Activated naive CD8-positive, alpha-beta T cell treated with anti-CD3 and anti-CD28 coated beads, Interleukin-2, amount 10 ng/mL, durations not matched to agents 7 days and 5 days (primary cell): ENCODE data around the gene CEP83. TPM values are rescaled to one million over a fixed set of nuclear protein-coding genes. Genes with fewer than 3 reads are reported as not detected.
"Not testable (repeated sequence)": the region's sequence is repeated elsewhere in the genome, so short reads cannot be mapped to it uniquely, and the experiment has no call there.

Source experiments
- ATAC-seq: fragments of 150-1000 bp; cut with Tn5 transposase; one replicate; pipeline ENCODE4 v1.10.0; 2021; ENCODE audit warnings: low read depth, moderate library complexity
- POLR2A ChIA-PET: fragments of 350-600 bp; sonication (Branson Sonifier 250); formaldehyde crosslinking; loops from one replicate; lab custom pipeline; 2021; ENCODE audit warnings: antibody characterized with exemption; lab: Charles Lee
- DNase-seq: peaks from one replicate; pipeline ENCODE4 v3.0.0; 2021
- H3K27ac Mint-ChIP-seq: one replicate; pipeline ENCODE4 v1.8.0; 2022; ENCODE audit warnings: mild to moderate bottlenecking, mixed read lengths
- H3K27me3 Mint-ChIP-seq: one replicate; pipeline ENCODE4 v1.8.0; 2022; ENCODE audit warnings: mild to moderate bottlenecking, moderate library complexity, mixed read lengths
- H3K36me3 Mint-ChIP-seq: one replicate; pipeline ENCODE4 v1.8.0; 2021; ENCODE audit warnings: mild to moderate bottlenecking, mixed read lengths
- H3K4me1 Mint-ChIP-seq: one replicate; pipeline ENCODE4 v1.8.0; 2021; ENCODE audit warnings: mixed read lengths
- H3K4me3 Mint-ChIP-seq: one replicate; pipeline ENCODE4 v1.8.0; 2022; ENCODE audit warnings: mild to moderate bottlenecking, moderate library complexity, mixed read lengths
- H3K9me3 Mint-ChIP-seq: one replicate; pipeline ENCODE4 v1.8.0; 2021; ENCODE audit warnings: mixed read lengths
- total RNA-seq, 2 experiments: library from RNA; stranded (reverse); gene quantifications; one replicate each; pipeline ENCODE4 v1.2.3, GENCODE V29; 2021

Gene CEP83
- total RNA-seq, 2 experiments from 2014 or later, result 13.2 to 19.1 TPM

GRCh38 chr12:94427501-94428381, 31.9 kb downstream of the CEP83 start:
- Mint-ChIP-seq H3K4me1 (peaks cover 5% of the 10 kb centered on the region), H3K36me3 (peaks cover 57% of the 10 kb centered on the region), H3K27ac (no peak overlapping the region), H3K9me3 (peaks cover 29% of the 10 kb centered on the region), H3K27me3 (no peaks in the 10 kb centered on the region), H3K4me3 (no peak overlapping the region)
- POLR2A ChIA-PET, result interaction anchor here (0.6 kb wide), 1 partner anchor 214 kb away, joined by 3 read pairs; no protein-coding TSS in a partner anchor
- no peak for ATAC-seq
- no peak for DNase-seq

GRCh38 chr12:94426049-94426448, 33.6 kb downstream of the CEP83 start:
- H3K36me3 Mint-ChIP-seq, result peaks cover 57% of the 10 kb centered on the region
- peaks cover 2% of the 10 kb centered on the region for H3K4me1 Mint-ChIP-seq
- peaks cover 31% of the 10 kb centered on the region for H3K9me3 Mint-ChIP-seq
- POLR2A ChIA-PET, result no interaction called here
- DNase-seq, result no peak
- no peaks in the 10 kb centered on the region for H3K27me3 Mint-ChIP-seq
- no peak for ATAC-seq
- no peak overlapping the region for H3K27ac Mint-ChIP-seq
- H3K4me3 Mint-ChIP-seq, result no peak overlapping the region

GRCh38 chr12:94424830-94425229, 34.8 kb downstream of the CEP83 start:
- H3K36me3 Mint-ChIP-seq, result peaks cover 47% of the 10 kb centered on the region
- H3K27me3 Mint-ChIP-seq, POLR2A ChIA-PET: not testable (repeated sequence)

GRCh38 chr12:94421868-94422740, 37.6 kb downstream of the CEP83 start:
- Mint-ChIP-seq H3K27me3 (no peaks in the 10 kb centered on the region), H3K4me3 (no peak overlapping the region), H3K36me3 (peaks cover 47% of the 10 kb centered on the region), H3K9me3 (peaks cover 28% of the 10 kb centered on the region), H3K4me1 (no peaks in the 10 kb centered on the region), H3K27ac (no peak overlapping the region)
- DNase-seq (no peak), ATAC-seq (no peak)
- POLR2A ChIA-PET, result no interaction called here

More at GRCh38 chr12:94424830-94425229, 34.8 kb downstream of the CEP83 start:
- not testable (repeated sequence) for ATAC-seq, H3K27ac Mint-ChIP-seq, DNase-seq, H3K4me1 Mint-ChIP-seq
- H3K9me3 Mint-ChIP-seq, result peaks cover 25% of the 10 kb centered on the region
- peak overlapping the region; percentile 25 for H3K4me3 Mint-ChIP-seq

- Mint-ChIP-seq H3K9me3 (peaks cover 17% of the 10 kb centered on the region), H3K27ac (no peak overlapping the region), H3K27me3 (peaks cover 2% of the 10 kb centered on the region), H3K4me3 (no peak overlapping the region), H3K36me3 (peaks cover 29% of the 10 kb centered on the region), H3K4me1 (no peaks in the 10 kb centered on the region)
- no peak for DNase-seq
- POLR2A ChIA-PET, result no interaction called here
- no peak for ATAC-seq
Observed at GRCh38 chr12:94418517-94418916, 41.1 kb downstream of the CEP83 start.

- Mint-ChIP-seq H3K36me3 (peaks cover 21% of the 10 kb centered on the region), H3K9me3 (peaks cover 5% of the 10 kb centered on the region), H3K27ac (no peak overlapping the region), H3K27me3 (peaks cover 2% of the 10 kb centered on the region), H3K4me3 (no peak overlapping the region), H3K4me1 (no peaks in the 10 kb centered on the region)
- DNase-seq (no peak), ATAC-seq (no peak)
- POLR2A ChIA-PET, result no interaction called here
Observed at GRCh38 chr12:94416613-94417012, 43.1 kb downstream of the CEP83 start.

- peaks cover 20% of the 10 kb centered on the region for H3K36me3 Mint-ChIP-seq
- H3K4me3 Mint-ChIP-seq, result no peak overlapping the region
- DNase-seq (no peak), ATAC-seq (no peak)
- peaks cover 3% of the 10 kb centered on the region for H3K9me3 Mint-ChIP-seq
- POLR2A ChIA-PET, result no interaction called here
- H3K27ac Mint-ChIP-seq, result no peak overlapping the region
- peaks cover 2% of the 10 kb centered on the region for H3K27me3 Mint-ChIP-seq
- H3K4me1 Mint-ChIP-seq, result no peaks in the 10 kb centered on the region
Observed at GRCh38 chr12:94415066-94415465, 44.6 kb downstream of the CEP83 start.

- peaks cover 10% of the 10 kb centered on the region for H3K4me1 Mint-ChIP-seq
- no peak for ATAC-seq
- H3K4me3 Mint-ChIP-seq, result peak overlapping the region; percentile 27
- POLR2A ChIA-PET, result no interaction called here
- peaks cover 4% of the 10 kb centered on the region for H3K9me3 Mint-ChIP-seq
- peaks cover 15% of the 10 kb centered on the region for H3K36me3 Mint-ChIP-seq
- H3K27ac Mint-ChIP-seq, result no peak overlapping the region
- no peaks in the 10 kb centered on the region for H3K27me3 Mint-ChIP-seq
- no peak for DNase-seq
Observed at GRCh38 chr12:94405413-94406116, 54.1 kb downstream of the CEP83 start.

GRCh38 chr12:94404854-94405253, 54.8 kb downstream of the CEP83 start:
- DNase-seq (no peak), ATAC-seq (no peak)
- no peaks in the 10 kb centered on the region for H3K27me3 Mint-ChIP-seq
- no peak overlapping the region for H3K27ac Mint-ChIP-seq
- POLR2A ChIA-PET, result no interaction called here
- H3K36me3 Mint-ChIP-seq, result peaks cover 21% of the 10 kb centered on the region
- peak overlapping the region; percentile 36 for H3K4me3 Mint-ChIP-seq
- peaks cover 5% of the 10 kb centered on the region for H3K9me3 Mint-ChIP-seq
- peaks cover 10% of the 10 kb centered on the region for H3K4me1 Mint-ChIP-seq

- H3K4me1 Mint-ChIP-seq, result peaks cover 10% of the 10 kb centered on the region
Observed at GRCh38 chr12:94401326-94401725, 58.3 kb downstream of the CEP83 start.

GRCh38 chr12:94398685-94399084, 61.0 kb downstream of the CEP83 start:
- peaks cover 52% of the 10 kb centered on the region for H3K36me3 Mint-ChIP-seq
- H3K27ac Mint-ChIP-seq, POLR2A ChIA-PET, H3K4me1 Mint-ChIP-seq, ATAC-seq, H3K27me3 Mint-ChIP-seq, H3K4me3 Mint-ChIP-seq, DNase-seq: not testable (repeated sequence)
- H3K9me3 Mint-ChIP-seq, result peaks cover 22% of the 10 kb centered on the region

More at GRCh38 chr12:94401326-94401725, 58.3 kb downstream of the CEP83 start:
- Mint-ChIP-seq H3K9me3 (peaks cover 20% of the 10 kb centered on the region), H3K27me3 (no peaks in the 10 kb centered on the region), H3K36me3 (peaks cover 43% of the 10 kb centered on the region), H3K4me3 (no peak overlapping the region), H3K27ac (no peak overlapping the region)
- no peak for ATAC-seq
- POLR2A ChIA-PET, result no interaction called here
- no peak for DNase-seq

GRCh38 chr12:94397401-94397800, 62.3 kb downstream of the CEP83 start:
- Mint-ChIP-seq H3K36me3 (peaks cover 51% of the 10 kb centered on the region), H3K4me3 (no peak overlapping the region), H3K27ac (no peak overlapping the region), H3K4me1 (no peaks in the 10 kb centered on the region), H3K9me3 (peaks cover 23% of the 10 kb centered on the region), H3K27me3 (no peaks in the 10 kb centered on the region)
- DNase-seq, result no peak
- POLR2A ChIA-PET, result no interaction called here
- no peak for ATAC-seq

- POLR2A ChIA-PET, DNase-seq, H3K27ac Mint-ChIP-seq, ATAC-seq, H3K4me1 Mint-ChIP-seq, H3K4me3 Mint-ChIP-seq, H3K27me3 Mint-ChIP-seq: not testable (repeated sequence)
- Mint-ChIP-seq H3K9me3 (peaks cover 30% of the 10 kb centered on the region), H3K36me3 (peaks cover 52% of the 10 kb centered on the region)
Observed at GRCh38 chr12:94396014-94396413, 63.7 kb downstream of the CEP83 start.
